ENCODE measurements around the gene TTC28. TPM values are rescaled to one million over a fixed set of nuclear protein-coding genes. Genes with fewer than 3 reads are reported as not detected.
A peak's percentile ranks its signal among the peaks of the same experiment; 100 is the strongest.
"Not testable (repeated sequence)": the region's sequence is repeated elsewhere in the genome, so short reads cannot be mapped to it uniquely, and the experiment has no call there.

The TTC28 gene
- total RNA-seq, 1 donor from 2014 or later = 10.4 TPM

DNA sequence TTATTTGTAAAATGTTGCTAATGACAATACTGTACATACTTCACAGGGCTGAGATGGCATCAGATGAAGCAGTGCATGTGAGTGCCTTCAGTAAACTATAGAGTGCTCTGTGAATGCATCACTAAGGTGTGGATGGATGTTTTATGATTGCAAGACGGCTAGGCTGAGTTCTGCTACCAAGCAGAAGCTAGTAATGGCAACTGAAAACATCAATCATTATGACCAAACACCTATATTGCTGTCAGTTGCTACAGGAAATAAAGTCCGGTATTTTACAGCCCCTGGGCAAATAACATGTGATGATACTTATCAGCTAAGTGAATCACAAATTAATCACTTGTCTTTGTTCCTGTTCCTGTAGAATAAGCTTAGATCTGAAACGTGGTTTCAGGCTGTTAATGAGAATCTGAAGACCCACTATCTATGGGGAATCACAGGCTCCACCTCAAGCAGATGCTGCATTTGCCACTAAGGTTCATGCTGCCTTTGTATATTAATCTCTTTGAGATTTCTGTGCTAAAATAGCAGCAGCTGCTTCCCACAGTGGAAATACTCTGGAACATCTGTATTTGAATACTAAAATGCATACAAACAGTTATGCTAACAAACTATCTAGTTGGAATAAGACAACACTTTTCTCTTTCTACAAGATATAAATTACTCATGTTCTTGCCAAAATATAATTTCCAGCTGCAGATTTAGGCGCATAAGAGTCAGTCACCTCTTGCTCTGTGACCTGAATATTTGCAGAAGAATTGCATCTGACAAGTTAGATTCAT is 506.6 kb downstream of the TTC28 start:
- intact Hi-C loops (cut with DNase I) = no loop called here
- ATAC-seq (no peak), DNase-seq (ENCODE audit: missing footprints) (no peak)

- intact Hi-C loops (cut with DNase I) = no loop called here
- peak; percentile 20 for ATAC-seq
- DNase-seq (ENCODE audit: missing footprints) = no peak
These were observed 507.9 kb downstream of the TTC28 start for GRCh38 chr22:28171712-28172111.

DNA sequence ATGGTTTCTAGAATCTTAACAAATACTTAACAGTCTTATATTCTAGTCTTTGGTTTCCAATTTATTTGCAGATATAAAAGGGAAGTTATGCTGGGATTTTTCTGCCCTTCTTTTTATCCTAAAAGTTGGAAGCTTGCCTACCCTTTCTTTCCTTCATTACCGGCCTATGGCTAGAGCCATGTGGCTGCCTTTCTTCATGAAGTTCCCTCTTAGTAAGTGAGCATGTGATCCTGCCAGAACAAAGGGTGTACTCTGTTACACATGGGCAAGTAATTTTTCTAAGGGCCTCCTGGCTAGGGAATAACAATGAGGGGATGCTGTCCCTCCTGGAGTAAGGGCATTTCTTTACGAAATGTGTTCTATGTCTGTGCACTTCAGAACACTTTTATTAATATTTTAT is 508.5 kb downstream of the TTC28 start:
- ATAC-seq (no peak), DNase-seq (ENCODE audit: missing footprints) (no peak)
- intact Hi-C loops (cut with DNase I) = no loop called here

GRCh38 chr22:28169314-28169713 is 510.3 kb downstream of the TTC28 start:
- intact Hi-C loops (cut with DNase I); ATAC-seq; DNase-seq (ENCODE audit: missing footprints): not testable (repeated sequence)

DNA sequence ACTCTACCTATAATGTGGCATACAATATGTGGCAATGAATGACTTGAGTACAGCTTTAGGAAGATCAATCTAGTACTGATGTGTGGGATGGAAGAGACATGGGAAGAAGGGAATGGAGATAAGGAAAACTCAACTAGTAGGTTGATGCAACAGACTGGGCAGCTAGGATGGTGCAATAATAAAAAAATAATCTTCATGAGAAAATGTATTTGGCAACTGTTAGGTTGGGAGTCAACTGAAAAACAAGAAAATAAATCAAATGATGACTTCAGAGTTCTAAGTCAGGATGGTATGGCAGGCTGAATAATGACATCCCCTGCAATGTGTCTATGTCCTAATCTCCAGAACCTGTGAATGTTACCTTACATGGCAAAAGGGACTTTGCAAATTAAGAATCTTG is 523.8 kb downstream of the TTC28 start:
- DNase-seq (ENCODE audit: missing footprints) (no peak), ATAC-seq (no peak)
- intact Hi-C loops (cut with DNase I) = no loop called here

GRCh38 chr22:28154861-28155260 is 524.8 kb downstream of the TTC28 start:
- no peak for ATAC-seq
- intact Hi-C loops (cut with DNase I) = no loop called here
- no peak for DNase-seq (ENCODE audit: missing footprints)

- intact Hi-C loops (cut with DNase I) = no loop called here
- no peak for ATAC-seq
- DNase-seq (ENCODE audit: missing footprints) = no peak
These were observed 528.4 kb downstream of the TTC28 start for GRCh38 chr22:28151151-28151816.

- intact Hi-C loops (cut with DNase I) = no loop called here
- ATAC-seq = no peak
These were observed 530.7 kb downstream of the TTC28 start for GRCh38 chr22:28148816-28149465.

DNA sequence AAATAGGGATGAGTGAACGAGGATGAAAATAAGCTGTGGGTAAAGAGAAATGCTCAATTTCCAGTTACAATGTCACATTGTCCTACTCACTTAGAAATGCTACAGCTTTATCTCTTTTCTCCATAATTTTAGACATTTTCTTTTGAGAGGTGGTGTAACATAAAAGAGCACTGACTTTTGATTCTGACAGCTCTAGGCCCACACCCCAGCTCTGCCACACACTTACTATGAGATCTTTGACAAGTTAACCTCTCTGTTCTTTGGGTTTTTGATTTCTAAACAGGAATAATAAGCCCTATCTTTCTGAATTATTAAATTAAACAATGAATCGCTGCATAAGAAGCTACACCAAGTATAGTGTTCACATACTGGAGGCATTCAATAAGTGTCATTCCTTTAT is 532.2 kb downstream of the TTC28 start:
- ATAC-seq = no peak
- intact Hi-C loops (cut with DNase I) = no loop called here
- DNase-seq (ENCODE audit: missing footprints) = no peak

More at GRCh38 chr22:28148816-28149465, 530.7 kb downstream of the TTC28 start:
- DNase-seq (ENCODE audit: missing footprints) = no peak

DNA sequence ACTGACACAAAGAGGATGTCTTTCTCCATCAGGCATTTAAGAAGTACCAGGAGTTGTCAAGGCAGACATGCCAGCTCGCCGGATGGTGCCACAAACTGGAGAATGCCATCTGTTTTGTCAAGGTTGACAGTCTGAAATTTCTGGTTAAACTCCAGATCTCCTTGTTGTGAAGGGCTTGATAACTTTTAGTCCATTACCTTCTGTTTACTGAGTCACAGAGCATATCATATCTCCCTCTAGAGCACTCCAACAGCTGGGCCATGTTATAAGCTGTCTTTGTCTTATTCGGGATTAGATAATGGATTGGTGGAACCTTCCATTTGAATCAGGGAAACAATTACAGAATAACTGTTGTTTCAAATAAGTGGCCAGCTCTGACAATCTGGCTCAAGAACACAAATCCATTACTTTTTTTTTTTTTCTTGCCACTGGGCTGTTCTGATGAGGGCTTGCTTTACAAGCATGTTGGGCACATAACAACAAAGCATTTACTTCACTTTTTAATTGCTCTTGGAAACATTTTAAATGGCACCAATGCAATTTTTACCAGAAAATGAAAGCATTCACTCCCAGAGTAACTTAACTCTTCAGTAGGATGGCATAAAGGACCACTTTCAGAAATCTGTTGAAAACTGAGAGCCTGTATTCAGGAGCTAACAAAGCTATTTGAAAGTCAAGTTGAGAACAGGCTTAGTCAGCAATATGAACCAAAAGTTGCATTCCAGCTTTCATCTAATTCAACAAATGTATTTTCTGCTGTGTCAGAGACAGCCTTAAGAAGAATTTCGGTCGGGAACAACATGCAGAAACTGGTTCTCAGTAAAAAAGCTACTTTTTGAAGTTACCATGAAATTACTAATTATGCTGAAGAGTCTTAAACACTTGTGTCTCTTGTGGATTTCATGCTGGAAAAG is 533.0 kb downstream of the TTC28 start:
- no peak for DNase-seq (ENCODE audit: missing footprints)
- ATAC-seq = peak; percentile 42
- intact Hi-C loops (cut with DNase I) = no loop called here

- ATAC-seq = peak; percentile 40
- DNase-seq (ENCODE audit: missing footprints) = no peak
- intact Hi-C loops (cut with DNase I) = no loop called here
These were observed 535.5 kb downstream of the TTC28 start for GRCh38 chr22:28143961-28144745.

- ATAC-seq = no peak
These were observed 536.3 kb downstream of the TTC28 start for GRCh38 chr22:28143241-28143865.

DNA sequence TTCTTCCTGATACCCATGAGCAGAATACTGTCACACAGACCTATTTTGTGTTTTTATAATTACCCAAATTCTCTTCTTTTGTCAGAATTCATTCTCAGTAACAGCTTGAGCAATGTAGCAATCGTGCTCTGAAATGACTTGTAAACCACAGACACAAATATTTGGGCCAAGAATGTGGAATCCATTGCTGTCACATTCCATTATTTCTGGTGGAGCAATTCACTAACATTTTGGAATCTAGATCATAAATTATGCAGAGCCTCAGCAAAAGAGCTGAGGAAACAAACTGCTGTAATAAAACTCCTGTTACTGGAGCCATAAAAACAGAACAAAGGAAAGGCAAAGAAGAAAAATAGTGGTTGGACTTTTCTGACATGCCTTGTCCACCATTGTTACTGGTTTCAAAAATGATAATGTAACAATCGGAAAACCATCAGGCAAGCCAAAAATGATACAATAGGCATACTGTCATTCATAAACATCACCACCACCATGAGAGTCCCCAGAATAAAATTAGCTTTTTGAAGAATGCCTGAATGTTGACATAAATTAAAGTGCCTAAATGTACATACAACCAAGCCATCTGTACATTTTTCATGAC is 537.2 kb downstream of the TTC28 start:
- intact Hi-C loops (cut with DNase I) = no loop called here
- no peak for DNase-seq (ENCODE audit: missing footprints)
- ATAC-seq = peak; percentile 69

More at GRCh38 chr22:28143241-28143865, 536.3 kb downstream of the TTC28 start:
- intact Hi-C loops (cut with DNase I) = no loop called here
- no peak for DNase-seq (ENCODE audit: missing footprints)

DNA sequence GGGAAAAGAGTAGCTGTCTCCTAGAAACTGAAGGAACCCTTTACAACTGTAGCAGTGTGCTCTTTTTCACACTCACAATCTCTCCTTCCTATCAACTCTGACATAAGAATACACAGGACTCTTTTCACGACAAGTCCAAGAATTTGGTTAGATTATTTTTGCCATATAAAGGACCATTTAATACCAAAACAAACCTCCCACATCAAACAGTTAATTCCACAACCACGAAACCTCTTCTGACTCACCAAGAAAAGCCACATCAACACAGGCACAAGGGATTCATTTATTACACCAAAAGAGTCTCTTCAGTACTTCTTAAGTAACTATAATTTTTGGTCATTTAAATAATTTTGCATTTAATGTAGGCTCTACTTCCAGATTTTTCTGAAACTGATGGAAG is 538.0 kb downstream of the TTC28 start:
- DNase-seq (ENCODE audit: missing footprints) = no peak
- no peak for ATAC-seq
- intact Hi-C loops (cut with DNase I) = no loop called here

DNA sequence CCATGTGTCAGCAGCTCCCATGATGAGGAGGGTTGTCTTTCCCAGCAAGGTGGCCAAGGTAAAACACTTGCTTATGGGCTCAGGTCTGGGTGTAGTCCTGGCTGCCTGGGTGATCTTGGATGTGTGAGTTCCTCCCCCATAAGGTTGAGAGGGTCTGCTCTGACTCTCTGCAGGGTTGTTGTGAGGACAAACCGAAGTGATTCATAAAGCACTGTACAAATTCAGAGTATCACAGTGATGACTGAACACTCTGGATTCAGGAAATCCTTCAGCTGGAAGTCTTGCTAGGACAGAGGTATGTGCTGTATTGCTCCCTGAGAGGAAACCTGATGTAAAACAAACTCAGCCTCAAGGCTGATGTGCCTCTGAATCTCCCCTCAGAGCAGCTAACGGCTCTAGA is 539.7 kb downstream of the TTC28 start:
- DNase-seq (ENCODE audit: missing footprints) (no peak), ATAC-seq (no peak)
- intact Hi-C loops (cut with DNase I) = no loop called here

- DNase-seq (ENCODE audit: missing footprints) = no peak
- no peak for ATAC-seq
- intact Hi-C loops (cut with DNase I) = no loop called here
These were observed 540.1 kb downstream of the TTC28 start for GRCh38 chr22:28139516-28139915.

DNA sequence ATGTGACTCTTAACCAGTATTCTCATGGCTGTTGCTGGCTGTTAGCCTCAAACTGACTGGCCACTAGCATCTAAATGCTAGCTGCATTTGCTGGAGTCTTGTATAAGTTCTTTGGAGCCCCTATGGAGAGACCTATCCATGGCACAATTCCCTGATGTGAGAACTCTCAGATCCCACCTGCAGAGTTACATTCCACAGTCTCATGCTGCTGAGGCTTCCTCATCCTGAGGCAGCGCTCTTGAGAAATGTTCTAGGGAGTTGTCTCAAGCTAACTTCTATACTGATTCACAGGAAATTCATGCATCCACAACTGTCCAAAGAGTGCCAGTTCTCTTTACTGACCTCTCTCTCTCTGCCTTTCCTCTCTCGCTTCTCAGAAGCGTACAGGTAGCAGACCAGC is 542.6 kb downstream of the TTC28 start:
- ATAC-seq (no peak), DNase-seq (ENCODE audit: missing footprints) (no peak)
- intact Hi-C loops (cut with DNase I) = no loop called here

All from Right ventricle myocardium inferior (tissue), 1 donor.